GM12865 (cell line): ENCODE measurements around the gene S100A16.
"Not testable (repeated sequence)": the region's sequence is repeated elsewhere in the genome, so short reads cannot be mapped to it uniquely, and the experiment has no call there.

Experiments
- DNase-seq: peaks from one replicate; pipeline ENCODE4 v3.0.0; 2010; ENCODE audit warnings: low read depth
- H3K4me3 ChIP-seq: 2 replicates; pipeline ENCODE4 v1.5.1; 2011; ENCODE audit warnings: mild to moderate bottlenecking, low read depth, low read length, control low read depth
- CTCF ChIP-seq: IDR thresholded peaks from 2 replicates; pipeline ENCODE4 v1.5.1; 2011; ENCODE audit warnings: low read length, control low read depth, low read depth, inconsistent platforms; ENCODE audit not compliant: insufficient read depth; ENCODE audit errors: missing control alignments

S100A16 gene

GRCh38 chr1:153567621-153568366 is 45.1 kb downstream of the S100A16 start:
- no peak for TF ChIP-seq CTCF
- H3K4me3 ChIP-seq = no peak overlapping the region
- no peak for DNase-seq

DNA sequence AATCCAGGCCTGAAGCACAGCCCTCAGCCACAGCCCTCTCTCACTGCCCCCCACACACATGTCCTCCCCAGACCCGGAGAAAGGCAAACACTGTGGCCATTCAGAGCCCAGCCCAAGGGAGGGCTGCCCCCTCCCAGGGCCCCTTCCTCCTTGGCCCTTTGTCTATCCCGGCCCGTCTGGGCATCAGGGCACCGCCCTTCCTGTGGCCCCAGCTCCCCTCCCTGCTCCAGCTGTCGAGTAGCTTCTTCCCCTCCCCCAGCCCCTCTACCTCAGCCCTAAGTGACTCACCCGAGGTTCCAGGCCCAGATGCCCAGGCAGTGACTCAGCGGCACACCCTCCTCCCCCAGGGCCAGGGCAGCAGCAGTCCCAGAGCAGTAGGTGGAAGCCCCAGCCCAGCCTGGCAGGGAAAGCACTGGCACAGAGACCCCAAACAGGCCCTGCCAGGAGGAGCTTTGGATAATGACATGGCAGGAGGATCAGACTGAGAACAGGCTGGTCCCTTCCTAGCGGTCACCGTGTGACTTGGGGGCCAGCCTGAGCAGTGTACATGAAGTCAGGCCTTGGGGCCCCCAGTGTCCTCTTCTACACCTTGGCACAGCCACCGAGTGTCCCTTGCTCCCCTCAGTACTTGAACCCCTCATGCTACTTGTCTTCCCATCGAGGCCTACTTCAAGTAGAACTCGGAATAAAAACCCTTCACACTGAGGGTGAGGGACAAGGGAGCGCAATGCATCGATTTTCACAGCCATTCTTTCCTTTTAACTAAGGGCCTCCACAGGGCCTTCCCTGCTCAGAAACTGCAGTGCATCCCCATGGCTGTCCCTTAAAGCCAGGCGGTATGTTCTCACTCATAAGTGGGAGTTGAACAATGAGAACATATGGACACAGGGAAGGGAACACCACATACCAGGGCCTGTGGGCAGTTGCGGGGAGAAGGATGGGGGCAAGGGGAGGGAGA is 46.2 kb downstream of the S100A16 start:
- DNase-seq = peak; percentile 71
- H3K4me3 ChIP-seq = no peak overlapping the region
- TF ChIP-seq CTCF = no peak

DNA sequence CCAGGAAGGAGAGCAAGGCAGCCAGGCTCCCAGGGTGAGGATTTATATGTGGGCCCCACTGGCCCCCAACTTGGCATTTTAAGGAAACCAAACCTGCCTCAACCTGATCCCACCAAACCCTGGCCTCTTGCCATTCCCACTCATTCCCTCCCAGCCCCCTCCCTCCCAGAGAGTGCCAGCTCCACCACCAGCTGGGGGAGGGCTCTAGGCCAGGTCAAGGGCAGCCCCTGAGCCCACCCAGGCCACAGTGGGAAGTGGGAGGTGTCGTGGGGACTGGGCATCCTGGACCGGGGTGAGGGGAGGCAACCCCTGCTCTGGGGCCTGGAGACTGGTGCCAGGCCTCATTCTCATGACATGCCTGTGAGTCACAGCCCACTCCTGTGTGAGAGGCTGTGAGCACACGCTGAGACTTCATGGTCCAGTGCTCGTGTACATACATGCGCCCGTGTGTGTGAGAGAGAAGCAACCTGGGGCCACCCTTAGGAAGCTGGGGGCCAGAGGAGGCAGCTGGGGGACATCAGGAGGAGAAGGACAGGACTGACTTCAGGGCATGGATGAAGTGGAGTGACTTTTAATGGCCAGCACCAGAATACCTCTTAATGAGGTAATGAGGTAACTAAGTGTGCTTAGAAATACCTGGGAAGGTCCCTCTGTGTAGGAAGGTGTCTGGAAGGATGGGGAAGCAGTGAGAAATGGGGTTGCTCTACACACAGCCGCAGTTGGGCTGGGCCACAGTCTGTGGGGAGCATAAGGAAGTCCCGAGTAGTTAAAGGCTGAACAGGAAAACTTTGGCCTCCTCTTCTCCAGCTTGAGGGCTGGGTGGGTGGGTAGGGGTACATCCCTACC is 47.2 kb downstream of the S100A16 start, which contains the start of gene S100A2:
Gene S100A2, minus strand, starts transcription at position 316 of the 846 bp plus-strand sequence. CDS start 1,967 bp downstream, outside the sequence.
- H3K4me3 ChIP-seq = no peak within 1 kb of the TSS
- DNase-seq = peak; percentile 54
- no peak for TF ChIP-seq CTCF

GRCh38 chr1:153563991-153564390 is 48.9 kb downstream of the S100A16 start:
- no peak for TF ChIP-seq CTCF

GRCh38 chr1:153563483-153563901 is 49.4 kb downstream of the S100A16 start:
- DNase-seq = no peak
- TF ChIP-seq CTCF = no peak

More at GRCh38 chr1:153563991-153564390, 48.9 kb downstream of the S100A16 start:
- DNase-seq = no peak
- H3K4me3 ChIP-seq = no peak overlapping the region

DNA sequence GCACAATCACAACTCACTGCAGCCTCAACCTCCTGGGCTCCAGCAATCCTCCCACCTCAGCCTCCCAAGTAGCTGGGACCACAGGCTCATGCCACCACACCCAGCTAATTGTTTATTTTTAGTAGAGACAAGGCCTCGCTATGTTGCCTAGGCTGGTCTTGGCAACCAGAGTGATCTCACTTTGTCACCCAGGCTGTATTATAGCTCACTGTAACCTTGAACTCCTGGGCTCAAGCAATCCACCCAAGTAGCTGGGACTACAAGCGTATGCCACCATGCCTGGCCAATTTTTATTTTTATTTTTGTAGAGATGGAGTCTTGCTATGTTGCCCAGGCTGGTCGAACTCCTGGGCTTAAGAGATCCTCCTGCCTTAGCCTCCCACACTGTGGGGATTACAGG is 50.9 kb downstream of the S100A16 start:
- not testable (repeated sequence) for DNase-seq, H3K4me3 ChIP-seq

More at GRCh38 chr1:153563483-153563901, 49.4 kb downstream of the S100A16 start:
- no peak overlapping the region for H3K4me3 ChIP-seq

GRCh38 chr1:153561466-153561985 is 51.4 kb downstream of the S100A16 start:
- TF ChIP-seq CTCF = no peak
- no peak overlapping the region for H3K4me3 ChIP-seq
- DNase-seq = no peak
